AG10803 (cell line): ENCODE measurements around the gene OTOS.

Experiments used
- DNase-seq: peaks from one replicate; pipeline ENCODE4 v3.0.0; 2010; ENCODE audit warnings: low read depth
- H3K4me3 ChIP-seq: 2 replicates; pipeline ENCODE4 v1.5.1; 2011; ENCODE audit warnings: mild to moderate bottlenecking, low read length, control low read depth
- TF ChIP-seq, protein P1 (sequence below): conservative IDR thresholded peaks from 2 replicates; pipeline ENCODE4 v1.5.1; 2011; ENCODE audit warnings: mild to moderate bottlenecking, low read length, control low read depth, inconsistent platforms

Gene OTOS

GRCh38 chr2:240174496-240174895 is 34.0 kb upstream of the OTOS start:
- TF ChIP-seq, protein P1, sequence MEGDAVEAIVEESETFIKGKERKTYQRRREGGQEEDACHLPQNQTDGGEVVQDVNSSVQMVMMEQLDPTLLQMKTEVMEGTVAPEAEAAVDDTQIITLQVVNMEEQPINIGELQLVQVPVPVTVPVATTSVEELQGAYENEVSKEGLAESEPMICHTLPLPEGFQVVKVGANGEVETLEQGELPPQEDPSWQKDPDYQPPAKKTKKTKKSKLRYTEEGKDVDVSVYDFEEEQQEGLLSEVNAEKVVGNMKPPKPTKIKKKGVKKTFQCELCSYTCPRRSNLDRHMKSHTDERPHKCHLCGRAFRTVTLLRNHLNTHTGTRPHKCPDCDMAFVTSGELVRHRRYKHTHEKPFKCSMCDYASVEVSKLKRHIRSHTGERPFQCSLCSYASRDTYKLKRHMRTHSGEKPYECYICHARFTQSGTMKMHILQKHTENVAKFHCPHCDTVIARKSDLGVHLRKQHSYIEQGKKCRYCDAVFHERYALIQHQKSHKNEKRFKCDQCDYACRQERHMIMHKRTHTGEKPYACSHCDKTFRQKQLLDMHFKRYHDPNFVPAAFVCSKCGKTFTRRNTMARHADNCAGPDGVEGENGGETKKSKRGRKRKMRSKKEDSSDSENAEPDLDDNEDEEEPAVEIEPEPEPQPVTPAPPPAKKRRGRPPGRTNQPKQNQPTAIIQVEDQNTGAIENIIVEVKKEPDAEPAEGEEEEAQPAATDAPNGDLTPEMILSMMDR, result no peak
- no peak for DNase-seq
- H3K4me3 ChIP-seq, result no peak overlapping the region

DNA sequence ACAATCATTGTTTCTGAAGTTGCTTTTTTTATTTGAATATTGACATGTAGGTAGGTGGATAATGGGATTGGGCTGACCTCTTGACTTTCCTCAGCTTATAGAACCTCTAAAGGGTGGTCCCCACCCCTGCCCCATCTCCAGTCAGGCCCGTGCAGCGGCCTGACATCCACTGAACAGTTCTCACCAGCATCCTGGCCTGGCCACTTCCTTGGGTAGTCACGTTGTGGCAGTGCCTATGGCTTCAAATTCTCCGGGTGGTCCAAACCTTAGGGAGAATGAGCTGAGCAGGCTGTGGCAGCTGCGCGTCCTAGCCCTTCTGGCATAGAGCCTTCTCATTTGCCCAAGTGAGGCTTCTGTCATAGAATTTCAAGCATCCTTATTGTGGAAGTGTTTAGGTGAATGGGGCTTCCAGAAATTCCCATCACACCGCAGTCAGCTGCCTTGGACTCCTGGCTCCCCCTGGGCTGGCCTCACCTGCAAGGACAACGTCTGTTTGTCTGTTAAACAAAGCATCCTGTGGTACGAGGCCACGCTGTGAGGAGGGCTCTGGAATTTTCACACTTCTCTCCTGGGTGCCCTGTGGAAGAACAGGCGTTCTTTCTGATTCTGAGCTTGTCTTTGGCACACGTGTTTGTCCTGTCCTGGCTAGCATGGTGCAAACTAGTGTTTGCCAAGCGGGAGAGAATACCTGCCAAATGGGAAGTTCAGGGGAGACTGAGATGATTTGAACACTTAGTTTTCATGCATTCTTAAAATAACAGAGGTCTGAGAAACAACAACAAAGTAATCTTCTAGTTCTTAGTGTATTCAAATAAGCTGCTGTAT is 31.8 kb upstream of the OTOS start:
- no peak overlapping the region for H3K4me3 ChIP-seq
- TF ChIP-seq, protein P1, result no peak
- DNase-seq, result no peak

GRCh38 chr2:240170883-240171282 is 30.4 kb upstream of the OTOS start:
- no peak for DNase-seq
- TF ChIP-seq, protein P1, result no peak
- H3K4me3 ChIP-seq, result no peak overlapping the region

GRCh38 chr2:240170354-240170735 is 29.9 kb upstream of the OTOS start:
- DNase-seq, result no peak
- no peak overlapping the region for H3K4me3 ChIP-seq
- TF ChIP-seq, protein P1, result no peak

DNA sequence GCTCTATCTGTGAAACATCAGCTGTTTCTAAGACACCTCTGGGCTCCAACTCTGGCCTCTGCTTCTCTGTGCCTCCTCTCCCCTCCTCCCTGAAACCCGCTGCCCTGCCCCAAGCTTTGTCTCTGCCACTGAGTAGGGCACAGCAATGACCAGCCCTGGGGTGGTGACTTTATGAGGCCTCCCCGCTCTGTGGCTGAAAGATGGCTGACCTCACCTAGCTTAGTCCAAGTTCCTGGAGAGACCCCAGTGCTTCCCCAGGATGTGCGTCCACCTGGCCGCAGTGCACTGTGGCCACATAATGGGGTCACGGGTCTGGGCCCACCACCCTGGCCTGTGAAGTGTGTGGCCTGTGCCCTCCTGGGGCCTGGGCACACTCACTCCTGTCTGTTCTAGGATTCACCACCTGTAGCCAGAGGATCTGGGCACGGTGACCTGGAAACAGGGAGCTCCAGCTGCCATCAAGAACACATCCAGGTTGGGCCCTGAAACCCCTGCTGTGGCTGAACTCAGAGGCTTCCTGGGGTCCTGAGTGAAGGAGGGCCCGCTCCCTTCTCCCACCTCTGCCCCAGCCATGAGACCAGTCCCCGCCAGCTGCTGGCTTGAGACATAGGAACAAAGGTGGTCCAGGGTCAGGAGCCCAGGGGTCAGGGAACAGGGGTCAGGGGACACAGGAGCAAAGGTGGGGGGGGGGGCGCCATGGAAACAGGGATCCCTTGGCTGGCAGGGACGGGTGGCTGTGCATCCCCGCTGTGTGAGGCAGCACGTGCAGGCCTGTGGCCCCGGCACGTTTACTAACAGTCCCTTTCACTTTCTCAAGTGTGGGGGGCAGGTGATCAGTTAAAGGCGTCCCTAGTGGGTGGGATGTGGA is 29.3 kb upstream of the OTOS start:
- no peak overlapping the region for H3K4me3 ChIP-seq
- TF ChIP-seq, protein P1, result no peak
- DNase-seq, result no peak

DNA sequence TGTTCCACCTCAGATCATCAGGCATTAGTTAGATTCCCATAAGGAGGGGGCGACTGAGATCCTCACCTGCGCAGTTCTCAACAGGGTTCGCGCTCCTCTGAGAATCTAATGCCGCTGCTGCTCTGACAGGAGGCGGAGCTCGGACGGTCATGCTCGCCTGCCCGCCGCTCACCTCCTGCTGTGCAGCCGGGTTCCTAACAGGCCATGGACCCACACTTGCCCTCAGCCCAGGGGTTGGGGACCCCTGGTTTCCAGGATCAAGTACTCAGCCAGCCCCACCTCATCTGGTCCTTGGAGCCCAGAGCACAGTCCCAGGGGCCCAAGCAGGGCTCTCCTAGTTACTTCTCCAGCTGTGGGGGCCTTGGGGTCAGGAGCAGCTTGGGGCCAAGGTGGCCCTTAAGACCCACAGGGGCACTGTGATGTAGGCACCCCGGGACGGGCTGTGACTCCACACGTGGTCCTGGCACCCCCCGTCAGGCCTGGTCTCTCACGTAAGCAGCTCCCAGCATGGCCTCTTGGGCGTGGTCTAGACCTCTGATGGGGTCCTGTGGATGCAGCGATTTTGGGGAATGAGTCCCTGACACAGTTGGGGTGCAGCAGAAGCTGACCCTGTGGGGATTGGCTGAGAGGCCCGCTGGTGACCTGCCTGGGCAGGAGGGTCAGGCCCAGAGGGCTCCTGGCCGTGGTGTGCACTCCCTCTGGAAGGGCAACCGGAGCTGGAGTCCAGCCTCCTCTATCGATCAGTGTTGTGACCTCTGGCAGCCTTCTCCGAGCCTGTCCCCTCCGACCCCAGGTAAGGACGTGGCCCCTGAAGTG is 28.3 kb upstream of the OTOS start:
- TF ChIP-seq, protein P1, result no peak
- no peak overlapping the region for H3K4me3 ChIP-seq

More for the DNA sequence above, 28.3 kb upstream of the OTOS start:
- DNase-seq, result no peak
